PC-3 (cell line): ENCODE results near the gene STXBP5.

ENCODE experiments used
- CTCF ChIP-seq: fragments of 300-600 bp; sonication (generic); conservative IDR thresholded peaks from 2 replicates; pipeline ENCODE4 v1.5.1; 2017; ENCODE audit warnings: antibody characterized with exemption, low read depth, mild to moderate bottlenecking, low read length
- EZH2 ChIP-seq: fragments of 300-600 bp; sonication (generic); IDR thresholded peaks from one replicate; pipeline ENCODE4 v1.6.1; 2017; ENCODE audit warnings: antibody characterized with exemption, mild to moderate bottlenecking, low read length; ENCODE audit not compliant: unreplicated experiment

GRCh38 chr6:147337921-147338320 is 133.7 kb downstream of the STXBP5 start:
- TF ChIP-seq CTCF (no peak), EZH2 (no peak)
